GM18499 (cell line): ENCODE results near the gene USP10.

ENCODE experiments used
- ATAC-seq: cut with Tn5 transposase; IDR thresholded peaks from one replicate; pipeline ENCODE4 v1.9.1; 2021; ENCODE audit warnings: moderate number of reproducible peaks; ENCODE audit not compliant: insufficient read depth, unreplicated experiment

The USP10 gene

GRCh38 chr16:84749072-84749471 lies 49.3 kb downstream of the USP10 start:
- ATAC-seq = no peak

- ATAC-seq = no peak
These were observed 50.0 kb downstream of the USP10 start for GRCh38 chr16:84749815-84750214.

- no peak for ATAC-seq
These were observed 50.8 kb downstream of the USP10 start for GRCh38 chr16:84750575-84750974.

GRCh38 chr16:84751241-84751640 lies 51.4 kb downstream of the USP10 start:
- no peak for ATAC-seq

- no peak for ATAC-seq
These were observed 52.1 kb downstream of the USP10 start for GRCh38 chr16:84751947-84752346.

- no peak for ATAC-seq
These were observed 52.8 kb downstream of the USP10 start for GRCh38 chr16:84752600-84752999.

- no peak for ATAC-seq
These were observed 53.9 kb downstream of the USP10 start for GRCh38 chr16:84753412-84754326.

GRCh38 chr16:84754353-84754856 lies 54.6 kb downstream of the USP10 start:
- ATAC-seq = no peak

GRCh38 chr16:84754956-84755672 lies 55.3 kb downstream of the USP10 start:
- no peak for ATAC-seq

GRCh38 chr16:84756830-84757229 lies 57.0 kb downstream of the USP10 start:
- ATAC-seq = no peak

- no peak for ATAC-seq
These were observed 58.8 kb downstream of the USP10 start for GRCh38 chr16:84758627-84759026.

- no peak for ATAC-seq
These were observed 59.3 kb downstream of the USP10 start for GRCh38 chr16:84759061-84759460.

- no peak for ATAC-seq
These were observed 60.1 kb downstream of the USP10 start for GRCh38 chr16:84759906-84760305.

GRCh38 chr16:84761448-84762368 lies 61.9 kb downstream of the USP10 start:
- ATAC-seq = no peak

GRCh38 chr16:84763164-84763563 lies 63.4 kb downstream of the USP10 start:
- no peak for ATAC-seq

- ATAC-seq = no peak
These were observed 63.8 kb downstream of the USP10 start for GRCh38 chr16:84763629-84764028.

- ATAC-seq = no peak
These were observed 65.2 kb downstream of the USP10 start for GRCh38 chr16:84764970-84765369.

GRCh38 chr16:84765616-84766580 lies 66.1 kb downstream of the USP10 start:
- no peak for ATAC-seq
